HepG2 (cell line): ENCODE results near the gene PRSS33. TPM values are rescaled to one million over a fixed set of nuclear protein-coding genes. Genes with fewer than 3 reads are reported as not detected.

Source experiments
- HOXA5 ChIP-seq: sonication (generic); formaldehyde crosslinking; IDR thresholded peaks from 2 replicates; pipeline ENCODE4 v1.4.0; 2020; ENCODE audit warnings: missing genetic modification reagents
- LCORL ChIP-seq, 2 experiments: fragments of 450-650 bp in 1 of 2; sonication (generic) in 1 of 2; formaldehyde crosslinking in 1 of 2; IDR thresholded peaks; 2 replicates each; pipeline versions ENCODE4 v1.5.0 to v1.6.1; 2017 to 2020; ENCODE audit warnings: antibody characterized with exemption in 1 of 2, missing genetic modification reagents in 1 of 2
- MIER2 ChIP-seq: IDR thresholded peaks from 2 replicates; pipeline ENCODE4 v1.6.1; 2016; ENCODE audit warnings: missing biosample characterization, missing genetic modification reagents
- NONO ChIP-seq, 2 experiments: fragments of 450-650 bp in 1 of 2; sonication (generic) in 1 of 2; formaldehyde crosslinking in 1 of 2; IDR thresholded peaks in 1 of 2; conservative IDR thresholded peaks in 1 of 2; 2 replicates each; pipeline versions ENCODE4 v1.6.1 to v1.8.0; 2017 to 2022; ENCODE audit warnings: mild to moderate bottlenecking in 1 of 2, missing genetic modification reagents in 1 of 2, moderate library complexity in 1 of 2
- NPAS2 ChIP-seq: sonication (generic); formaldehyde crosslinking; IDR thresholded peaks from 2 replicates; pipeline ENCODE4 v1.8.0; 2022; ENCODE audit warnings: mild to moderate bottlenecking, missing genetic modification reagents, borderline replicate concordance
- PPARG ChIP-seq: conservative IDR thresholded peaks from 2 replicates; pipeline ENCODE4 v1.6.1; 2016; ENCODE audit warnings: missing biosample characterization, missing genetic modification reagents
- SP1 ChIP-seq, 2 experiments: fragments of 450-650 bp in 1 of 2; sonication (generic) in 1 of 2; formaldehyde crosslinking in 1 of 2; IDR thresholded peaks; 2 replicates each; pipeline versions ENCODE4 v1.4.0 to v1.6.1; 2016 to 2020; ENCODE audit warnings: missing genetic modification reagents in 1 of 2
- SRY ChIP-seq: sonication (generic); formaldehyde crosslinking; IDR thresholded peaks from 2 replicates; pipeline ENCODE4 v1.8.0; 2022; ENCODE audit warnings: mild to moderate bottlenecking, missing genetic modification reagents
- ZFAT ChIP-seq: sonication (generic); formaldehyde crosslinking; conservative IDR thresholded peaks from 2 replicates; pipeline ENCODE4 v1.8.1; 2023; ENCODE audit warnings: missing genetic modification reagents, inconsistent platforms
- ZNF333 ChIP-seq: sonication (generic); formaldehyde crosslinking; IDR thresholded peaks from 2 replicates; pipeline ENCODE4 v1.4.0; 2020; ENCODE audit warnings: mild to moderate bottlenecking, missing genetic modification reagents, borderline replicate concordance
- ZNF337 ChIP-seq: sonication (generic); formaldehyde crosslinking; IDR thresholded peaks from 2 replicates; pipeline ENCODE4 v1.5.1; 2020; ENCODE audit warnings: missing genetic modification reagents, low read depth, mild to moderate bottlenecking, borderline replicate concordance
- ZNF510 ChIP-seq: sonication (generic); formaldehyde crosslinking; IDR thresholded peaks from 2 replicates; pipeline ENCODE4 v1.4.0; 2020; ENCODE audit warnings: low read depth, mild to moderate bottlenecking, missing genetic modification reagents
- ZNF543 ChIP-seq: sonication (generic); formaldehyde crosslinking; IDR thresholded peaks from 2 replicates; pipeline ENCODE4 v1.4.0; 2020; ENCODE audit warnings: mild to moderate bottlenecking, missing genetic modification reagents
- ZNF772 ChIP-seq: sonication (generic); formaldehyde crosslinking; IDR thresholded peaks from 2 replicates; pipeline ENCODE4 v1.5.0; 2020; ENCODE audit warnings: mild to moderate bottlenecking, missing genetic modification reagents
- ZNF792 ChIP-seq: IDR thresholded peaks from 2 replicates; pipeline ENCODE4 v1.6.1; 2016
- polyA plus RNA-seq, 8 experiments: library from polyadenylated mRNA; depleted of rRNA in 3 of 8; stranded (reverse) in 7 of 8; unstranded in 1 of 8; fragments of >200 nt; fragmentation: Illumina TruSeq in 4 of 8; extraction: Trizol in 4 of 8; gene quantifications; 2 replicates each; pipeline versions ENCODE4 v1.2.1 to v1.2.3, GENCODE V29; 2011 to 2016; ENCODE audit warnings: low read depth in 4 of 8, missing spikeins in 1 of 8, mixed read lengths in 1 of 8; ENCODE audit not compliant: insufficient read depth in 1 of 8
- total RNA-seq, 5 experiments: library from RNA; depleted of rRNA; stranded (reverse); fragments of >200 nt; fragmentation: Illumina TruSeq; extraction: Trizol; gene quantifications; 2 replicates each; pipeline ENCODE4 v1.2.3, GENCODE V29; 2016; ENCODE audit warnings: low read depth in 1 of 5
- TF ChIP-seq, protein P1 (sequence below): sonication (generic); formaldehyde crosslinking; conservative IDR thresholded peaks from 2 replicates; pipeline ENCODE4 v1.4.0; 2020; ENCODE audit warnings: missing genetic modification reagents
- TF ChIP-seq, protein P2 (sequence below): sonication (generic); formaldehyde crosslinking; IDR thresholded peaks from 2 replicates; pipeline ENCODE4 v1.5.0; 2020; ENCODE audit warnings: missing genetic modification reagents
- TF ChIP-seq, protein P3 (sequence below): sonication (generic); formaldehyde crosslinking; IDR thresholded peaks from 2 replicates; pipeline ENCODE4 v1.8.1; 2023; ENCODE audit warnings: missing genetic modification reagents, mild to moderate bottlenecking, borderline replicate concordance
- TF ChIP-seq, protein P4 (sequence below): sonication (generic); formaldehyde crosslinking; IDR thresholded peaks from 2 replicates; pipeline ENCODE4 v1.9.0; 2021; ENCODE audit warnings: missing genetic modification reagents, borderline replicate concordance
- TF ChIP-seq, protein P5 (sequence below): sonication (generic); formaldehyde crosslinking; IDR thresholded peaks from 2 replicates; pipeline ENCODE4 v1.4.0; 2020; ENCODE audit warnings: missing genetic modification reagents, borderline replicate concordance

The PRSS33 gene
- total and polyA plus RNA-seq, 2 of the 13 experiments (the other 11 are each of a cell fraction or from before 2014, with no cell fraction given) = not detected

DNA sequence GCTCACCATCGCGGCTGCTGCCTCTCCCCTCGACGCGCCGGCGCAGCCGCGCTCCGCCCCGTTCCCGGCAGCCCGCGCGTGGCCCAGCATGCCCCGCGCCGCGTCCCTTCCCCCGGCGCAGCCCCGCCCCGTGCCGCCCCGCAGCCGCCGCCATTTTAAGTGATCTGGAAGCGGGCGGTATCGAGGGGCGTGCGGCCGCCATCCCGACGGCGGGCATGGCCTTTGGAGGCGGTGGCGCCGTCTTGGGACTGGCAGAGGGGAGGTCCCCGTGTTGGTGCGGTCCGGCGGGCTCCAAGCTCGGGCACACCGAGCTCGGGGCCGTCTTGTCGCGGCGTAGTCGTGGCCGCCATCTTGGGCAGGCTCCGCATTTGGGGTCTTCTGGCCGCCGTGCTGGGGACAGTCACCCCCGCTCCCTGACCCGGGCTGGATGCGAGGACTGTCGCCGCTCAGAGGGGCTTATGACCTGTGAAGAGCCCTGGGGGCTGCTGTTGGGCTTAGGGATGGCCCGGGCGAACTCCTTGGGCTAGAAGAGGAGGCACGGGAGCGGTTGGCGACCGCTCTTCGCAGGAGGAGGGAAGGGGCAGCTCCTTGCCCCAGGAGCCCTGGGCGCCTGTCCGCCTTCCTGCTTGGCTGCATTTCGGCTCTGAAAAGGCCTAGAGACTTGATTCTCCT lies 10.0 kb downstream of the PRSS33 start, which contains the start of gene ELOB (continued):
- no peak for TF ChIP-seq NPAS2 (CRISPR knock-in tag)
- TF ChIP-seq, protein P1, sequence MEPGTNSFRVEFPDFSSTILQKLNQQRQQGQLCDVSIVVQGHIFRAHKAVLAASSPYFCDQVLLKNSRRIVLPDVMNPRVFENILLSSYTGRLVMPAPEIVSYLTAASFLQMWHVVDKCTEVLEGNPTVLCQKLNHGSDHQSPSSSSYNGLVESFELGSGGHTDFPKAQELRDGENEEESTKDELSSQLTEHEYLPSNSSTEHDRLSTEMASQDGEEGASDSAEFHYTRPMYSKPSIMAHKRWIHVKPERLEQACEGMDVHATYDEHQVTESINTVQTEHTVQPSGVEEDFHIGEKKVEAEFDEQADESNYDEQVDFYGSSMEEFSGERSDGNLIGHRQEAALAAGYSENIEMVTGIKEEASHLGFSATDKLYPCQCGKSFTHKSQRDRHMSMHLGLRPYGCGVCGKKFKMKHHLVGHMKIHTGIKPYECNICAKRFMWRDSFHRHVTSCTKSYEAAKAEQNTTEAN (CRISPR knock-in tag) = 0 out of 2 replicates have a peak, but pooled peaks have one; percentile 35
- TF ChIP-seq HOXA5 (CRISPR knock-in tag) = peak; percentile 50; the same call in 1 of the 2 replicates
- TF ChIP-seq SP1 (IDR thresholded peaks at IDR 0.05) = no peak
- TF ChIP-seq SP1 (CRISPR knock-in tag; IDR thresholded peaks at IDR 0.05) = peak; percentile 61
- TF ChIP-seq PPARG (CRISPR knock-in tag) = no peak
- no peak for TF ChIP-seq ZNF510 (CRISPR knock-in tag)
- TF ChIP-seq, protein P2, sequence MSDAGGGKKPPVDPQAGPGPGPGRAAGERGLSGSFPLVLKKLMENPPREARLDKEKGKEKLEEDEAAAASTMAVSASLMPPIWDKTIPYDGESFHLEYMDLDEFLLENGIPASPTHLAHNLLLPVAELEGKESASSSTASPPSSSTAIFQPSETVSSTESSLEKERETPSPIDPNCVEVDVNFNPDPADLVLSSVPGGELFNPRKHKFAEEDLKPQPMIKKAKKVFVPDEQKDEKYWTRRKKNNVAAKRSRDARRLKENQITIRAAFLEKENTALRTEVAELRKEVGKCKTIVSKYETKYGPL (CRISPR knock-in tag) = no peak
- no peak for TF ChIP-seq ZNF333
- TF ChIP-seq ZNF337 (CRISPR knock-in tag) = no peak
- no peak for TF ChIP-seq ZFAT (CRISPR knock-in tag)
- TF ChIP-seq NONO (IDR thresholded peaks at IDR 0.05) = no peak
- TF ChIP-seq NONO (CRISPR knock-in tag; conservative IDR thresholded peaks at IDR 0.05) = peak; percentile 75
- TF ChIP-seq ZNF772 (CRISPR knock-in tag) = peak; percentile 66; the same call in 1 of the 2 replicates
- no peak for TF ChIP-seq LCORL (IDR thresholded peaks at IDR 0.05)
- TF ChIP-seq LCORL (CRISPR knock-in tag; IDR thresholded peaks at IDR 0.05) = peak; percentile 58; the same call in 1 of the 2 replicates
- peak; percentile 59 for TF ChIP-seq SRY
- TF ChIP-seq ZNF543 = no peak; the same call in 1 of the 2 replicates
- TF ChIP-seq MIER2 (CRISPR knock-in tag) = peak; percentile 10; the same call in 1 of the 2 replicates
- TF ChIP-seq ZNF792 (CRISPR knock-in tag) = peak; percentile 50
- TF ChIP-seq, protein P3, sequence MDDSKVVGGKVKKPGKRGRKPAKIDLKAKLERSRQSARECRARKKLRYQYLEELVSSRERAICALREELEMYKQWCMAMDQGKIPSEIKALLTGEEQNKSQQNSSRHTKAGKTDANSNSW (CRISPR knock-in tag) = peak; percentile 72; the same call in 1 of the 2 replicates
- TF ChIP-seq, protein P4, sequence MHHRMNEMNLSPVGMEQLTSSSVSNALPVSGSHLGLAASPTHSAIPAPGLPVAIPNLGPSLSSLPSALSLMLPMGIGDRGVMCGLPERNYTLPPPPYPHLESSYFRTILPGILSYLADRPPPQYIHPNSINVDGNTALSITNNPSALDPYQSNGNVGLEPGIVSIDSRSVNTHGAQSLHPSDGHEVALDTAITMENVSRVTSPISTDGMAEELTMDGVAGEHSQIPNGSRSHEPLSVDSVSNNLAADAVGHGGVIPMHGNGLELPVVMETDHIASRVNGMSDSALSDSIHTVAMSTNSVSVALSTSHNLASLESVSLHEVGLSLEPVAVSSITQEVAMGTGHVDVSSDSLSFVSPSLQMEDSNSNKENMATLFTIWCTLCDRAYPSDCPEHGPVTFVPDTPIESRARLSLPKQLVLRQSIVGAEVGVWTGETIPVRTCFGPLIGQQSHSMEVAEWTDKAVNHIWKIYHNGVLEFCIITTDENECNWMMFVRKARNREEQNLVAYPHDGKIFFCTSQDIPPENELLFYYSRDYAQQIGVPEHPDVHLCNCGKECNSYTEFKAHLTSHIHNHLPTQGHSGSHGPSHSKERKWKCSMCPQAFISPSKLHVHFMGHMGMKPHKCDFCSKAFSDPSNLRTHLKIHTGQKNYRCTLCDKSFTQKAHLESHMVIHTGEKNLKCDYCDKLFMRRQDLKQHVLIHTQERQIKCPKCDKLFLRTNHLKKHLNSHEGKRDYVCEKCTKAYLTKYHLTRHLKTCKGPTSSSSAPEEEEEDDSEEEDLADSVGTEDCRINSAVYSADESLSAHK (CRISPR knock-in tag) = no peak
- TF ChIP-seq, protein P5, sequence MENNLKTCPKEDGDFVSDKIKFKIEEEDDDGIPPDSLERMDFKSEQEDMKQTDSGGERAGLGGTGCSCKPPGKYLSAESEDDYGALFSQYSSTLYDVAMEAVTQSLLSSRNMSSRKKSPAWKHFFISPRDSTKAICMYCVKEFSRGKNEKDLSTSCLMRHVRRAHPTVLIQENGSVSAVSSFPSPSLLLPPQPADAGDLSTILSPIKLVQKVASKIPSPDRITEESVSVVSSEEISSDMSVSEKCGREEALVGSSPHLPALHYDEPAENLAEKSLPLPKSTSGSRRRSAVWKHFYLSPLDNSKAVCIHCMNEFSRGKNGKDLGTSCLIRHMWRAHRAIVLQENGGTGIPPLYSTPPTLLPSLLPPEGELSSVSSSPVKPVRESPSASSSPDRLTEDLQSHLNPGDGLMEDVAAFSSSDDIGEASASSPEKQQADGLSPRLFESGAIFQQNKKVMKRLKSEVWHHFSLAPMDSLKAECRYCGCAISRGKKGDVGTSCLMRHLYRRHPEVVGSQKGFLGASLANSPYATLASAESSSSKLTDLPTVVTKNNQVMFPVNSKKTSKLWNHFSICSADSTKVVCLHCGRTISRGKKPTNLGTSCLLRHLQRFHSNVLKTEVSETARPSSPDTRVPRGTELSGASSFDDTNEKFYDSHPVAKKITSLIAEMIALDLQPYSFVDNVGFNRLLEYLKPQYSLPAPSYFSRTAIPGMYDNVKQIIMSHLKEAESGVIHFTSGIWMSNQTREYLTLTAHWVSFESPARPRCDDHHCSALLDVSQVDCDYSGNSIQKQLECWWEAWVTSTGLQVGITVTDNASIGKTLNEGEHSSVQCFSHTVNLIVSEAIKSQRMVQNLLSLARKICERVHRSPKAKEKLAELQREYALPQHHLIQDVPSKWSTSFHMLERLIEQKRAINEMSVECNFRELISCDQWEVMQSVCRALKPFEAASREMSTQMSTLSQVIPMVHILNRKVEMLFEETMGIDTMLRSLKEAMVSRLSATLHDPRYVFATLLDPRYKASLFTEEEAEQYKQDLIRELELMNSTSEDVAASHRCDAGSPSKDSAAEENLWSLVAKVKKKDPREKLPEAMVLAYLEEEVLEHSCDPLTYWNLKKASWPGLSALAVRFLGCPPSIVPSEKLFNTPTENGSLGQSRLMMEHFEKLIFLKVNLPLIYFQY (CRISPR knock-in tag) = peak; percentile 44; the same call in 1 of the 2 replicates
